ENCODE measurements around the gene DYNC2LI1. TPM values are rescaled to one million over a fixed set of nuclear protein-coding genes. Genes with fewer than 3 reads are reported as not detected.
"Not testable (repeated sequence)": the region's sequence is repeated elsewhere in the genome, so short reads cannot be mapped to it uniquely, and the experiment has no call there.

Gene DYNC2LI1
- 6.7 TPM for polyA plus RNA-seq (2013, experiment 1 of 2)
- 7.0 TPM for polyA plus RNA-seq (2013, experiment 2 of 2)

DNA sequence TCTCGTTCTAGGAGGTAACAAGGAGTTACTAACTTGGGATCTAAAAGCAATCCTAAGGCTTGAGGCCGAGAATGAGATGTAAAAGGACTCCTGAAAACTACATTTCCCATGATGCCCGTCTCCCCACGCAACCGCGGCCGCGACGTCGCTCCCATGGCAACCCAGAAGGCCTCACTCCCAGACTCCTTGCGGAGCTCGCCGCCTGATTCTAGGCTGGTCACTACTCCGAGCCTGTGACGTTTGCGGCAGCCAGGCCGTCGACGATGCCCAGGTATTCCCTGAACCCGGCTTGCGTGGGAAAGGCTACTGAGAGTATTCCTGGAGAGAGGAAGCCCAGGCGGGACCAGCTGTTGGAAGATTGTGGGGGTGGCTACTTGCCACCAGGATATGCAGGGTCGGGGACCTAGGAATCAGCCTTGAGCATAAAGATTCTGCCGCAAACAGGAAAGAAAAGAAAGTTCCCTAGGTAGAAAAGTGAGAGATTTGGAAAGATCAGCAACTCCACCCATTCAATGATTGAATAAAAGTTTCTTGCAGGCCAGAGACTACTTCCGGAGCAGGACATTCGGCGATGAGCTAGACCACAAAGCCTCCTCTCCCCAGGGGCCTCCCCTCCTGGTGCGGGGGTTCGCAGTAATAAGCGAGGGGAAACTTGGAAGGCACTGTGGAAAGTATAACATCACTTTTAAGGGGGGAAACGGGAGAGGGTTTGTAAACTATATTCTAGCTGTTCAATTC is at the start of gene DYNC2LI1:
Gene DYNC2LI1 (plus strand): TSS at position 164 of the 738 bp plus-strand sequence. CDS start 100 bp downstream, at position 264.
- H3K79me1 ChIP-seq (ENCODE audit: low read length) = no peaks in the 10 kb centered on the region
- no peak within 1 kb of the TSS for H2BK120ac ChIP-seq (ENCODE audit: low read depth, low read length)
- peak within 1 kb of the TSS; percentile 74 for H3K9ac ChIP-seq (ENCODE audit: low read length)
- no peaks in the 10 kb centered on the region for H3K27me3 ChIP-seq (ENCODE audit: insufficient read depth, low read length, poor library complexity)
- no peak within 1 kb of the TSS for H3K23ac ChIP-seq (ENCODE audit: low read length)
- no peaks in the 10 kb centered on the region for H3K79me2 ChIP-seq (ENCODE audit: control insufficient read depth, insufficient read depth, low read length)
- no peak within 1 kb of the TSS for H2AK5ac ChIP-seq (ENCODE audit: low read length)
- peak within 1 kb of the TSS; percentile 56 for H3K27ac ChIP-seq (ENCODE audit: low read depth, low read length)
- H3K18ac ChIP-seq (ENCODE audit: low read length) = no peak within 1 kb of the TSS
- WGBS (ENCODE audit: extremely low coverage, insufficient coverage, low lambda C conversion rate) = no CpG with 5 or more reads among the region's 31 CpGs
- H3K4me3 ChIP-seq (ENCODE audit: low read length) = peak within 1 kb of the TSS; percentile 78
- H4K5ac ChIP-seq (ENCODE audit: low read length) = no peak within 1 kb of the TSS
- no peak within 1 kb of the TSS for H2BK15ac ChIP-seq (replicated peaks; ENCODE audit: low read depth)
- H3K4me1 ChIP-seq (ENCODE audit: control insufficient read depth, low read depth, low read length) = no peaks in the 10 kb centered on the region
- H3K56ac ChIP-seq (ENCODE audit: low read length) = peak within 1 kb of the TSS; percentile 85
- H4K8ac ChIP-seq (ENCODE audit: low read depth, low read length) = peak within 1 kb of the TSS; percentile 82
- H2BK5ac ChIP-seq (ENCODE audit: low read length) = no peak within 1 kb of the TSS
- H3K36me3 ChIP-seq (ENCODE audit: control insufficient read depth, insufficient read depth, low read length) = no peaks in the 10 kb centered on the region
- H3K4me2 ChIP-seq (ENCODE audit: low read length) = peak within 1 kb of the TSS; percentile 65
- no peak within 1 kb of the TSS for H3K4ac ChIP-seq (ENCODE audit: low read depth, low read length)
- peak; percentile 97 for DNase-seq

DNA sequence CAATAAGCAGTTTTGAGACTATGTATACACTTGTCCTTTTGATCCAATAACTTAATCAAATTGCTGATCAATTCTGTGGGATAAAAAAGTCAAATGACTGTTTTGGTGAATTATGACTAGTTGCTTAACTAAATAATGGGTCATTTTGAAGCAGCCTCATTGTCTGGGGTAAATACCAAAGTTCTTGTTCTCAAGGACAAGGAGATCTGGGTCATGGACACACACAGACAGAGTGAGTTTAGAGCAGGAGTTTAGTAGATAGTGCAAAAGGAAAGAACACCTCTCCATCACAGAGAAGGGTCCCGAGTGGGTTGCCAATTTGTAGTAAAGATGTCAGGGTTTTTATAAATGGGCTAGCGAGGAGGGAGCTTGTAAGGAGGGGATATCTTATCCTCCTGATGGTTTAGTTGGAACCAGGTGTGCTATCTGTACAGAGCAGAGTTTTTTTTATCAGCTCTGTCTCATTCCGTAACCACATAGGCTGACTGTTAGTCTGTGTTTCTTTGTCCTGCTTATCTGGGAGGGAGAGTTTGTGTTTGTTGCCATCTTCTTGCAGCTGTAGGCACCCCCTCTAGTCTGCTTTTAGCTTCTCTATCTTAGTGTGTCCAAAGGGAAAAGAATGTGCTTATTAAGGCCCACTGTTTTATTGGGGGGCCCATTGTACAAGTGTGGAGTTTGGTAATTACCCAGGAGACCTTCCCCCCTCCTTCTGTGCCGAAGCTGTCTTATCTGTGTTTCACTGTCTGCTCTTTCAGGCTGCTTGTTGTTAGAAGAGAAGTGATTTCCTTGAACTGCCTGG is 48.9 kb upstream of the DYNC2LI1 start:
- no peak overlapping the region for H2BK5ac ChIP-seq (ENCODE audit: low read length)
- H2AK5ac ChIP-seq (ENCODE audit: low read length) = no peak overlapping the region
- no peaks in the 10 kb centered on the region for H3K27me3 ChIP-seq (ENCODE audit: insufficient read depth, low read length, poor library complexity)
- H3K27ac ChIP-seq (ENCODE audit: low read depth, low read length) = no peak overlapping the region
- no peaks in the 10 kb centered on the region for H3K79me2 ChIP-seq (ENCODE audit: control insufficient read depth, insufficient read depth, low read length)
- no peak overlapping the region for H3K4me3 ChIP-seq (ENCODE audit: low read length)
- H3K36me3 ChIP-seq (ENCODE audit: control insufficient read depth, insufficient read depth, low read length) = no peaks in the 10 kb centered on the region
- peak; percentile 13 for DNase-seq
- H2BK120ac ChIP-seq (ENCODE audit: low read depth, low read length) = no peak overlapping the region
- no peak overlapping the region for H3K4ac ChIP-seq (ENCODE audit: low read depth, low read length)
- no peaks in the 10 kb centered on the region for H3K79me1 ChIP-seq (ENCODE audit: low read length)
- H2BK15ac ChIP-seq (replicated peaks; ENCODE audit: low read depth) = no peak overlapping the region
- no peaks in the 10 kb centered on the region for H3K4me1 ChIP-seq (ENCODE audit: control insufficient read depth, low read depth, low read length)
- no peak overlapping the region for H3K18ac ChIP-seq (ENCODE audit: low read length)
- H3K9ac ChIP-seq (ENCODE audit: low read length) = no peak overlapping the region
- WGBS (ENCODE audit: extremely low coverage, insufficient coverage, low lambda C conversion rate) = no CpG with 5 or more reads among the region's 4 CpGs
- H4K8ac ChIP-seq (ENCODE audit: low read depth, low read length) = no peak overlapping the region
- no peak overlapping the region for H4K5ac ChIP-seq (ENCODE audit: low read length)
- H3K23ac ChIP-seq (ENCODE audit: low read length) = no peak overlapping the region
- no peak overlapping the region for H3K56ac ChIP-seq (ENCODE audit: low read length)
- no peak overlapping the region for H3K4me2 ChIP-seq (ENCODE audit: low read length)

DNA sequence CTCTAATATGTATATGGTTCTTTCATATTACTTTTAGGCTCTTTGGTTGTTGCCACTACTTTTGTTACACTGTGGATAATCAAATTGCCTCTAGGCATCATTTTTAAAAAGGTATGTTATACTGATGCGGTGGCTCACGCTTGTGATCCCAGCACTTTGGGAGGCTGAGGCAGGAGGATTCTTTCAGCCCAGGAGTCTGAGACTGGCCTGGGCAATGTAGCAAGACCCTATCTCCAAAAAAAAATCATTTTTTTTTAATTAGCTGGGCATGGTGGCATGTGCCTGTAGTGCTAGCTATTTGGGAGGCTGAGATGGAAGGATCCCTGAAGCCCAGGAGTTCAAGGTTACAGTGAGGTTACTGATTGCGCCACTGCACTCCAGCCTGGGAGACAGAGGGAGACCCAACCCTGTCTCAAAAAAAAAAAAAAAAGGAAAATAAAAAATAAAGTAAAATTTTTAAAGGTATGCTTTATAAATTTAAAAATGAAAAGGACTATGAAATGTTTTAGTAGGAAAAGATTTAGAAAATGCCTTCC is 48.1 kb upstream of the DYNC2LI1 start:
- no peak overlapping the region for H3K27ac ChIP-seq (ENCODE audit: low read depth, low read length)

DNA sequence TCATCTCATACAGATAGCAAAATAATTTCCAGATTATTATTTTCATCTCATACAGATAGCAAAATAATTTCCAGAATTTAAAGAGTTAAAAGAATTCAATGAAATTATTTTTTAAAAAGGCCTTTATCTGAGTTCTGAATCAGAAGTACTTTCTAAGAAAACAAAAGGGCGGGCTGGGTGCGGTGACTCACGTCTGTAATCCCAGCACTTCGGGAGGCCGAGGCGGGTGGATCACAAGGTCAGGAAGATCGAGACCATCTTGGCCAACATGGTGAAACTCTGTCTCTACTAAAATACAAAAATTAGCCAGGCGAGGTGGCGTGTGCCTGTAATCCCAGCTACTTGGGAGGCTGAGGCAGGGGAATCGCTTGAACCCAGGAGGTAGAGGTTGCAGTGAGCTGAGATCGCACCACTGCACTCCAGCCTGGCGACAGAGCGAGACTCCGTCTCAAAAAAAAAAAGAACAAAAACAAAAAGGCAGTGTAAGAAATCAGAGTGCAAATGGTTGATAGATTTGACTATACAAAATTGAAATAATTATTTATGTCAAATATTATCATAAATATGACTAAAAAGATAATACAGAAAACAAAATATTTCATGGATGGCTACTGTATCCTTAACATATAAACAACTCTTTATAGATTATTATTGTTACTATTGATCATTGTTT is 46.7 kb upstream of the DYNC2LI1 start:
- not testable (repeated sequence) for H3K27ac ChIP-seq (ENCODE audit: low read depth, low read length); H3K4me1 ChIP-seq (ENCODE audit: control insufficient read depth, low read depth, low read length); H3K36me3 ChIP-seq (ENCODE audit: control insufficient read depth, insufficient read depth, low read length); H2BK5ac ChIP-seq (ENCODE audit: low read length); H3K56ac ChIP-seq (ENCODE audit: low read length); H4K8ac ChIP-seq (ENCODE audit: low read depth, low read length); H2BK120ac ChIP-seq (ENCODE audit: low read depth, low read length); H3K23ac ChIP-seq (ENCODE audit: low read length); H2AK5ac ChIP-seq (ENCODE audit: low read length); H3K27me3 ChIP-seq (ENCODE audit: insufficient read depth, low read length, poor library complexity); H3K4ac ChIP-seq (ENCODE audit: low read depth, low read length); H3K4me3 ChIP-seq (ENCODE audit: low read length); H2BK15ac ChIP-seq (replicated peaks; ENCODE audit: low read depth); H3K4me2 ChIP-seq (ENCODE audit: low read length); DNase-seq; H3K79me1 ChIP-seq (ENCODE audit: low read length); H3K9ac ChIP-seq (ENCODE audit: low read length); H3K79me2 ChIP-seq (ENCODE audit: control insufficient read depth, insufficient read depth, low read length); H3K18ac ChIP-seq (ENCODE audit: low read length); H4K5ac ChIP-seq (ENCODE audit: low read length)
- no CpG with 5 or more reads among the region's 14 CpGs for WGBS (ENCODE audit: extremely low coverage, insufficient coverage, low lambda C conversion rate)

More for the DNA sequence above, 48.1 kb upstream of the DYNC2LI1 start:
- Histone ChIP-seq H4K8ac (ENCODE audit: low read depth, low read length) (no peak overlapping the region), H3K4ac (ENCODE audit: low read depth, low read length) (no peak overlapping the region), H3K79me1 (ENCODE audit: low read length) (no peaks in the 10 kb centered on the region), H2BK5ac (ENCODE audit: low read length) (no peak overlapping the region), H4K5ac (ENCODE audit: low read length) (no peak overlapping the region), H2AK5ac (ENCODE audit: low read length) (no peak overlapping the region), H3K27me3 (ENCODE audit: insufficient read depth, low read length, poor library complexity) (no peaks in the 10 kb centered on the region), H3K9ac (ENCODE audit: low read length) (no peak overlapping the region), H2BK15ac (replicated peaks; ENCODE audit: low read depth) (no peak overlapping the region), H3K56ac (ENCODE audit: low read length) (no peak overlapping the region), H3K23ac (ENCODE audit: low read length) (no peak overlapping the region), H3K36me3 (ENCODE audit: control insufficient read depth, insufficient read depth, low read length) (no peaks in the 10 kb centered on the region), H3K4me3 (ENCODE audit: low read length) (no peak overlapping the region), H3K18ac (ENCODE audit: low read length) (no peak overlapping the region), H3K4me1 (ENCODE audit: control insufficient read depth, low read depth, low read length) (no peaks in the 10 kb centered on the region), H2BK120ac (ENCODE audit: low read depth, low read length) (no peak overlapping the region), H3K79me2 (ENCODE audit: control insufficient read depth, insufficient read depth, low read length) (no peaks in the 10 kb centered on the region), H3K4me2 (ENCODE audit: low read length) (no peak overlapping the region)
- no peak for DNase-seq
- no CpG with 5 or more reads among the region's 3 CpGs for WGBS (ENCODE audit: extremely low coverage, insufficient coverage, low lambda C conversion rate)

DNA sequence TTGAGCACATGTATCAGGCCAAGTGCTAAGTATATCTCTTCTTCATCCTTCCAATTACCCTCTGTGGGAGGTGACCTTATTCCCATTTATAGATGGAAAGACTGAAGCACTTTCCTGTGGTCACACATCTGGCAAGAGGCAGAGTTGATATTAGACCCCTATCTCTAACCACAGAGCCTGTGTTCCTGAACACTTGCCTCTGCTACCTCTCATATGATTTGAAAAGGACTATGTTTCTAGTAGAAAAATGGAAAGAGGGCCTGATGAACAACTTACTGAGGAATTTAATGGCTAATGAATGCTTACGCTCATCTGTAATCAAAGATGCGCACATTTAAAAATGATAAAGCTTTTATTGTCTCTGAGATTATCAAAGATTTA is 46.2 kb upstream of the DYNC2LI1 start:
- H3K4me2 ChIP-seq (ENCODE audit: low read length) = no peak overlapping the region
- H4K5ac ChIP-seq (ENCODE audit: low read length) = no peak overlapping the region
- no CpG with 5 or more reads among the region's 2 CpGs for WGBS (ENCODE audit: extremely low coverage, insufficient coverage, low lambda C conversion rate)
- no peak overlapping the region for H2BK5ac ChIP-seq (ENCODE audit: low read length)
- no peaks in the 10 kb centered on the region for H3K4me1 ChIP-seq (ENCODE audit: control insufficient read depth, low read depth, low read length)
- H2AK5ac ChIP-seq (ENCODE audit: low read length) = no peak overlapping the region
- no peak for DNase-seq
- no peaks in the 10 kb centered on the region for H3K36me3 ChIP-seq (ENCODE audit: control insufficient read depth, insufficient read depth, low read length)
- H3K79me2 ChIP-seq (ENCODE audit: control insufficient read depth, insufficient read depth, low read length) = no peaks in the 10 kb centered on the region
- no peak overlapping the region for H4K8ac ChIP-seq (ENCODE audit: low read depth, low read length)
- H3K79me1 ChIP-seq (ENCODE audit: low read length) = no peaks in the 10 kb centered on the region
- H3K4ac ChIP-seq (ENCODE audit: low read depth, low read length) = no peak overlapping the region
- no peak overlapping the region for H3K56ac ChIP-seq (ENCODE audit: low read length)
- H3K18ac ChIP-seq (ENCODE audit: low read length) = no peak overlapping the region
- no peak overlapping the region for H2BK15ac ChIP-seq (replicated peaks; ENCODE audit: low read depth)
- no peak overlapping the region for H3K4me3 ChIP-seq (ENCODE audit: low read length)
- H3K9ac ChIP-seq (ENCODE audit: low read length) = no peak overlapping the region
- H2BK120ac ChIP-seq (ENCODE audit: low read depth, low read length) = no peak overlapping the region
- no peak overlapping the region for H3K27ac ChIP-seq (ENCODE audit: low read depth, low read length)
- H3K23ac ChIP-seq (ENCODE audit: low read length) = no peak overlapping the region
- H3K27me3 ChIP-seq (ENCODE audit: insufficient read depth, low read length, poor library complexity) = no peaks in the 10 kb centered on the region
